CD14-positive monocyte (primary cell): ENCODE results near the gene TOP2A. TPM values are rescaled to one million over a fixed set of nuclear protein-coding genes. Genes with fewer than 3 reads are reported as not detected.

ENCODE experiments used
- DNase-seq, 3 donors: peaks; one replicate each; pipeline ENCODE4 v3.0.0-alpha.2; 2011 to 2022
- H2AFZ ChIP-seq: 2 replicates; pipeline ENCODE4 v1.6.0; 2012; ENCODE audit warnings: mild to moderate bottlenecking, low read depth, low read length, inconsistent platforms; ENCODE audit not compliant: insufficient read depth, poor library complexity, severe bottlenecking
- H3K27ac ChIP-seq, 2 donors: 1 replicate in 1 of 2; 2 replicates in 1 of 2; pipeline ENCODE4 v1.5.1; 2012 to 2013; ENCODE audit warnings: low read length in 2 of 2, control low read depth in 1 of 2, inconsistent platforms in 1 of 2, low read depth in 1 of 2, mild to moderate bottlenecking in 1 of 2
- H3K27me3 ChIP-seq, 2 donors: one replicate each; pipeline versions ENCODE4 v1.6.0 to v1.6.1; 2011 to 2013; ENCODE audit warnings: low read length in 2 of 2; ENCODE audit not compliant: control insufficient read depth in 2 of 2, insufficient read depth in 2 of 2
- H3K36me3 ChIP-seq, 2 donors: replicated peaks in 1 of 2; 1 replicate in 1 of 2; 2 replicates in 1 of 2; pipeline versions ENCODE4 v1.5.1 to v1.6.1; 2012 to 2013; ENCODE audit warnings: low read length in 2 of 2, control low read depth in 1 of 2, inconsistent platforms in 1 of 2, mild to moderate bottlenecking in 1 of 2; ENCODE audit not compliant: insufficient read depth in 2 of 2, control insufficient read depth in 1 of 2
- H3K4me1 ChIP-seq, 2 donors: 1 replicate in 1 of 2; 2 replicates in 1 of 2; pipeline versions ENCODE4 v1.5.1 to v1.6.1; 2012 to 2013; ENCODE audit warnings: low read length in 2 of 2, control low read depth in 1 of 2, inconsistent platforms in 1 of 2, mild to moderate bottlenecking in 1 of 2, moderate library complexity in 1 of 2; ENCODE audit not compliant: insufficient read depth in 2 of 2, control insufficient read depth in 1 of 2
- H3K4me2 ChIP-seq: replicated peaks from 2 replicates; pipeline ENCODE3; 2012; ENCODE audit warnings: low read length, moderate library complexity, mild to moderate bottlenecking; ENCODE audit not compliant: poor library complexity, severe bottlenecking; ENCODE audit errors: extremely low read depth
- H3K4me3 ChIP-seq, 3 experiments: fragments of 200-600 bp in 1 of 3; sonication (generic) in 1 of 3; replicated peaks in 1 of 3; 1 replicate in 2 of 3; 2 replicates in 1 of 3; pipeline ENCODE4 v1.5.1; 2011 to 2013; ENCODE audit warnings: low read length in 3 of 3, mild to moderate bottlenecking in 3 of 3, control low read depth in 2 of 3, low read depth in 2 of 3, inconsistent platforms in 1 of 3, moderate library complexity in 1 of 3
- H3K79me2 ChIP-seq: 2 replicates; pipeline ENCODE4 v1.6.0; 2012; ENCODE audit warnings: mild to moderate bottlenecking, control low read depth, inconsistent platforms, low read length, moderate library complexity; ENCODE audit not compliant: insufficient read depth
- H3K9ac ChIP-seq: 2 replicates; pipeline ENCODE4 v1.6.0; 2017; ENCODE audit warnings: low read length, mild to moderate bottlenecking; ENCODE audit not compliant: insufficient read depth, poor library complexity, severe bottlenecking
- H3K9me3 ChIP-seq, 2 donors: replicated peaks in 1 of 2; 1 replicate in 1 of 2; 2 replicates in 1 of 2; pipeline versions ENCODE4 v1.5.1 to v1.6.1; 2012 to 2013; ENCODE audit warnings: low read length in 2 of 2, control low read depth in 1 of 2; ENCODE audit not compliant: control insufficient read depth in 1 of 2, insufficient read depth in 1 of 2
- H4K20me1 ChIP-seq: 2 replicates; pipeline ENCODE4 v1.6.0; 2012; ENCODE audit warnings: mild to moderate bottlenecking, low read length, control low read depth, moderate library complexity; ENCODE audit not compliant: insufficient read depth
- H3K27ac Mint-ChIP-seq, 7 donors: one replicate each; pipeline ENCODE4 v1.8.0; 2020; ENCODE audit warnings: mild to moderate bottlenecking in 7 of 7, mixed read lengths in 7 of 7, moderate library complexity in 6 of 7, inconsistent platforms in 2 of 7
- H3K27me3 Mint-ChIP-seq, 3 donors: one replicate each; pipeline ENCODE4 v1.8.0; 2021 to 2022; ENCODE audit warnings: low read depth in 3 of 3, mild to moderate bottlenecking in 3 of 3, mixed read lengths in 3 of 3, moderate library complexity in 3 of 3, inconsistent platforms in 1 of 3
- H3K36me3 Mint-ChIP-seq, 2 donors: one replicate each; pipeline ENCODE4 v1.8.0; 2020; ENCODE audit warnings: mixed read lengths in 2 of 2, inconsistent platforms in 1 of 2, mild to moderate bottlenecking in 1 of 2
- H3K4me1 Mint-ChIP-seq: one replicate; pipeline ENCODE4 v1.8.0; 2020; ENCODE audit warnings: mild to moderate bottlenecking, mixed read lengths
- H3K4me3 Mint-ChIP-seq, 2 donors: one replicate each; pipeline ENCODE4 v1.8.0; 2020; ENCODE audit warnings: mild to moderate bottlenecking in 2 of 2, mixed read lengths in 2 of 2, moderate library complexity in 1 of 2
- H3K9me3 Mint-ChIP-seq, 7 donors: one replicate each; pipeline ENCODE4 v1.8.0; 2020 to 2022; ENCODE audit warnings: mixed read lengths in 7 of 7, mild to moderate bottlenecking in 6 of 7, moderate library complexity in 6 of 7, inconsistent platforms in 2 of 7
- WGBS: methylation state at CpG from one replicate; pipeline ENCODE4 v1.1.5; 2013; ENCODE audit warnings: missing lambda C conversion rate; ENCODE audit not compliant: insufficient coverage; 5-methylcytosine and 5-hydroxymethylcytosine counted together
- intact Hi-C, 2 donors: fragments of 100-400 bp; cut with micrococcal nuclease; formaldehyde crosslinking; loops; one replicate each; pipeline versions ENCODE4 v1.15.0 to v1.15.1; 2023
- polyA plus RNA-seq, 3 donors: library from polyadenylated mRNA; depleted of rRNA in 1 of 3; unstranded in 2 of 3; stranded (reverse) in 1 of 3; fragments of 300-500 nt in 2 of 3; fragments of >200 nt in 1 of 3; fragmentation: Illumina TruSeq in 2 of 3; gene quantifications; 1 replicate in 2 of 3; 2 replicates in 1 of 3; pipeline ENCODE4 v1.2.3, GENCODE V29; 2012 to 2021
- TF ChIP-seq, protein P1 (sequence below): fragments of 200-600 bp; IDR thresholded peaks from one replicate; pipeline ENCODE4 v1.8.0; 2022; ENCODE audit warnings: antibody characterized with exemption, mild to moderate bottlenecking

TOP2A gene
- polyA plus RNA-seq, 3 donors, result 0.01 to 0.94 (median 0.28) TPM

- no peaks in the 10 kb centered on the region for H3K9me3 ChIP-seq
- no peaks in the 10 kb centered on the region for H3K79me2 ChIP-seq
- no peak for DNase-seq
- H3K27me3 ChIP-seq, result peaks cover 0 to 35% of the 10 kb centered on the region in 2 donors
- intact Hi-C loops, result loop anchor here in 1 of 2 donors (5.0 kb wide), 2 partner anchors 37 to 167 kb away; no protein-coding TSS in a partner anchor
- Mint-ChIP-seq H3K9me3 (peaks cover 0 to 2% (median 0%) of the 10 kb centered on the region in 7 donors), H3K4me1 (peaks cover 8% of the 10 kb centered on the region), H3K27me3 (peaks cover 35 to 45% (median 40%) of the 10 kb centered on the region in 3 donors), H3K4me3 (peak overlapping the region in 1 of 2 donors; percentile 65), H3K27ac (no peak overlapping the region), H3K36me3 (no peaks in the 10 kb centered on the region)
- WGBS, result 95% methylated on average over 4 of the region's 9 CpGs
- no peak overlapping the region for H3K4me2 ChIP-seq
- no peak overlapping the region for H2AFZ ChIP-seq
- H3K36me3 ChIP-seq, result no peaks in the 10 kb centered on the region
- TF ChIP-seq, protein P1, sequence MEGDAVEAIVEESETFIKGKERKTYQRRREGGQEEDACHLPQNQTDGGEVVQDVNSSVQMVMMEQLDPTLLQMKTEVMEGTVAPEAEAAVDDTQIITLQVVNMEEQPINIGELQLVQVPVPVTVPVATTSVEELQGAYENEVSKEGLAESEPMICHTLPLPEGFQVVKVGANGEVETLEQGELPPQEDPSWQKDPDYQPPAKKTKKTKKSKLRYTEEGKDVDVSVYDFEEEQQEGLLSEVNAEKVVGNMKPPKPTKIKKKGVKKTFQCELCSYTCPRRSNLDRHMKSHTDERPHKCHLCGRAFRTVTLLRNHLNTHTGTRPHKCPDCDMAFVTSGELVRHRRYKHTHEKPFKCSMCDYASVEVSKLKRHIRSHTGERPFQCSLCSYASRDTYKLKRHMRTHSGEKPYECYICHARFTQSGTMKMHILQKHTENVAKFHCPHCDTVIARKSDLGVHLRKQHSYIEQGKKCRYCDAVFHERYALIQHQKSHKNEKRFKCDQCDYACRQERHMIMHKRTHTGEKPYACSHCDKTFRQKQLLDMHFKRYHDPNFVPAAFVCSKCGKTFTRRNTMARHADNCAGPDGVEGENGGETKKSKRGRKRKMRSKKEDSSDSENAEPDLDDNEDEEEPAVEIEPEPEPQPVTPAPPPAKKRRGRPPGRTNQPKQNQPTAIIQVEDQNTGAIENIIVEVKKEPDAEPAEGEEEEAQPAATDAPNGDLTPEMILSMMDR, result no peak
- H3K4me1 ChIP-seq, result peaks cover 6 to 19% of the 10 kb centered on the region in 2 donors
- no peak overlapping the region for H3K9ac ChIP-seq
- H3K4me3 ChIP-seq, result no peak overlapping the region
- H3K27ac ChIP-seq, result no peak overlapping the region
- no peaks in the 10 kb centered on the region for H4K20me1 ChIP-seq
These were observed 52.8 kb downstream of the TOP2A start for GRCh38 chr17:40364906-40365305.

- no peak within 1 kb of the TSS for H3K27ac ChIP-seq
- H3K79me2 ChIP-seq, result no peaks in the 10 kb centered on the region
- DNase-seq, result no peak
- peak within 1 kb of the TSS; percentile 78 to 92 for H3K4me3 Mint-ChIP-seq
- H3K27me3 ChIP-seq, result peaks cover 0 to 35% of the 10 kb centered on the region in 2 donors
- H3K36me3 Mint-ChIP-seq, result no peaks in the 10 kb centered on the region
- peaks cover 9 to 21% of the 10 kb centered on the region in 2 donors for H3K4me1 ChIP-seq
- no peaks in the 10 kb centered on the region for H3K36me3 ChIP-seq
- peaks cover 8% of the 10 kb centered on the region for H3K4me1 Mint-ChIP-seq
- H3K4me3 ChIP-seq, result peak within 1 kb of the TSS in 2 of 3 experiments; percentile 25 to 74
- intact Hi-C loops, result loop anchor here in 1 of 2 donors (5.0 kb wide), 2 partner anchors 38 to 168 kb away; no protein-coding TSS in a partner anchor
- 91% methylated on average over 6 of the region's 22 CpGs for WGBS
- TF ChIP-seq, protein P1, result no peak
- no peaks in the 10 kb centered on the region for H4K20me1 ChIP-seq
- peaks cover 0 to 2% (median 0%) of the 10 kb centered on the region in 7 donors for H3K9me3 Mint-ChIP-seq
- no peak within 1 kb of the TSS for H3K9ac ChIP-seq
- H3K27me3 Mint-ChIP-seq, result peaks cover 37 to 45% (median 44%) of the 10 kb centered on the region in 3 donors
- H3K27ac Mint-ChIP-seq, result no peak within 1 kb of the TSS
- no peaks in the 10 kb centered on the region for H3K9me3 ChIP-seq
- H3K4me2 ChIP-seq, result peak within 1 kb of the TSS; percentile 89
- peak within 1 kb of the TSS; percentile 77 for H2AFZ ChIP-seq
These were observed 53.4 kb downstream of the TOP2A start, which contains the start of gene GJD3 for GRCh38 chr17:40364121-40364861. GJD3 (minus strand) TSS chr17:40364737; CDS start chr17:40363815, 922 bp downstream.
